IPS-20b (cell line): Measurements from ENCODE around the gene PTPRK.

Source experiments
- H3K27ac ChIP-seq: one replicate; pipeline ENCODE4 v1.5.1; 2013; ENCODE audit warnings: low read length
- H3K27me3 ChIP-seq: 2 replicates; pipeline ENCODE4 v1.6.1; 2013; ENCODE audit warnings: mild to moderate bottlenecking, low read length, inconsistent platforms; ENCODE audit not compliant: insufficient read depth
- H3K36me3 ChIP-seq: 2 replicates; pipeline ENCODE4 v1.6.1; 2013; ENCODE audit warnings: low read depth, mild to moderate bottlenecking, inconsistent platforms, low read length, moderate library complexity; ENCODE audit not compliant: insufficient read depth
- H3K4me1 ChIP-seq: 2 replicates; pipeline ENCODE4 v1.6.1; 2013; ENCODE audit warnings: mild to moderate bottlenecking, control low read depth, inconsistent platforms, low read length, moderate library complexity; ENCODE audit not compliant: insufficient read depth
- H3K4me3 ChIP-seq: 2 replicates; pipeline ENCODE4 v1.5.1; 2013; ENCODE audit warnings: mild to moderate bottlenecking, low read length, inconsistent platforms
- H3K9ac ChIP-seq: 2 replicates; pipeline ENCODE4 v1.6.1; 2013; ENCODE audit warnings: low read depth, mild to moderate bottlenecking, inconsistent platforms, low read length, moderate library complexity
- H3K9me3 ChIP-seq: 2 replicates; pipeline ENCODE4 v1.6.1; 2013; ENCODE audit warnings: mild to moderate bottlenecking, low read depth, low read length, inconsistent platforms; ENCODE audit not compliant: insufficient read depth

The PTPRK gene

GRCh38 chr6:128528241-128528640 is 7.8 kb upstream of the PTPRK start:
- Histone ChIP-seq H3K9ac (no peak overlapping the region), H3K4me1 (no peaks in the 10 kb centered on the region), H3K27ac (no peak overlapping the region), H3K9me3 (no peaks in the 10 kb centered on the region), H3K36me3 (no peaks in the 10 kb centered on the region), H3K4me3 (no peak overlapping the region), H3K27me3 (no peaks in the 10 kb centered on the region)

DNA sequence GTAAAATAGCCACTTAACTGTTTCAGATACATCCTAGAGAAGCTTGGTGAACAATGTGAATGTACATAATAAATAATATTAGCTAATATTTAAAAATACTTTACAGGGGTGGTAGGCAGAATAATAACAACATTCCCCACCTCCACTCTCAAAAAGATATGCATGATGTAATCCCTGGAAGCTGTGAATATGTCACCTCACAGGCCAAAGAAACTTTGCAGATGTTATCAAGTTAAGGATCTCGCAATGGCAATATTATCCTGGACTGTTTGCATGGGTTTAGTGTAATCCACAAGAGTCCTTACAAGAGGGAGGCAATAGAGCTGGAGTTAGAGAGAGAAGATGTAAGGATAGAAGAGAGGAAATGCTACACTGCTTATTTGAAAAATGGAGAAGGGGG is 7.0 kb upstream of the PTPRK start:
- Histone ChIP-seq H3K4me3 (no peak overlapping the region), H3K9me3 (no peaks in the 10 kb centered on the region), H3K36me3 (no peaks in the 10 kb centered on the region), H3K9ac (no peak overlapping the region), H3K27me3 (no peaks in the 10 kb centered on the region), H3K27ac (no peak overlapping the region), H3K4me1 (no peaks in the 10 kb centered on the region)

DNA sequence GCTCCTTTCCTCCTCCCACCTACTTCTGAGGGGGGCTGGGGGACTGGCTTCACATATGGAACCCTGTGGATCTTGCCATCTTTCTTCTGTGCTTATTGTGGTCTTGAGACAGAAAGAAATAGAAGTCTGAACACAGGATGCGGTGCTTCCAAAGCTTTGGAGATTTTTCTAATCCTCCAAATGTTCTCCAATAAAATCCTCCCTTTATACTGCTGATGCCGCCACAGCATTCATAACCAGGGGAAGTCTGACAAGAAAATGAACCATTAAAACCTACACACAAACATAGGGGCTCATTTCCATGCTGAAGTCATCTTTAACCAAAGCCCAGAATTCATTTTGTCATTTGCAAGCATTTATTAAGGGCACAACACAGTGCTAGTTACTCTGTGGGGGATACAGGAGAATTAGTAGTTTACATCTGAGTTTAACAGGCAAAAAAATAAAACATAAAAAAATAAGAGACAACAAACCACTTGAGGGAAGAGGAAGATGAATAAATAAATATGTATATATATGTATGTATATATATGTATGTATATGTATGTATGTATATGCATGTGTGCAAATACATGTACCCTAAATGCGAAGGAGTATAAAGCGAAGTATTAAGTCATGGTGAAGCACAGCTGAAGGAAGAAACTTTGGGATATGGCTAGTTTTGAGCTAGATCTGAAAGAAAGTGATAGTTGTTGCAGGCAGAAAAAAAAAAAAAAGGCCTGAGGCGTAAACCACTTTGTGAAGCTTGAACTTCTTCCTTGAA is 5.9 kb upstream of the PTPRK start:
- no peaks in the 10 kb centered on the region for H3K4me1 ChIP-seq
- no peak overlapping the region for H3K9ac ChIP-seq
- H3K9me3 ChIP-seq = no peaks in the 10 kb centered on the region
- H3K27me3 ChIP-seq = no peaks in the 10 kb centered on the region
- no peak overlapping the region for H3K4me3 ChIP-seq
- H3K27ac ChIP-seq = no peak overlapping the region
- no peaks in the 10 kb centered on the region for H3K36me3 ChIP-seq

- Histone ChIP-seq H3K4me1 (no peaks in the 10 kb centered on the region), H3K9ac (no peak overlapping the region), H3K9me3 (no peaks in the 10 kb centered on the region), H3K4me3 (no peak overlapping the region), H3K36me3 (no peaks in the 10 kb centered on the region), H3K27ac (no peak overlapping the region), H3K27me3 (no peaks in the 10 kb centered on the region)
Observed at GRCh38 chr6:128525406-128525805, 5.0 kb upstream of the PTPRK start.

GRCh38 chr6:128521282-128521632 is 858 bp upstream of the PTPRK start:
- Histone ChIP-seq H3K4me3 (peak overlapping the region; percentile 75), H3K9ac (peak overlapping the region; percentile 91), H3K27me3 (peaks cover 13% of the 10 kb centered on the region; the same call in 1 of the 2 replicates), H3K9me3 (no peaks in the 10 kb centered on the region), H3K36me3 (no peaks in the 10 kb centered on the region), H3K4me1 (peaks cover 5% of the 10 kb centered on the region; the same call in 1 of the 2 replicates), H3K27ac (no peak overlapping the region)

- peak overlapping the region; percentile 75 for H3K4me3 ChIP-seq
- H3K27me3 ChIP-seq = peaks cover 13% of the 10 kb centered on the region; the same call in 1 of the 2 replicates
- H3K4me1 ChIP-seq = peaks cover 5% of the 10 kb centered on the region; the same call in 1 of the 2 replicates
- no peaks in the 10 kb centered on the region for H3K36me3 ChIP-seq
- H3K9me3 ChIP-seq = no peaks in the 10 kb centered on the region
- peak overlapping the region; percentile 72 for H3K27ac ChIP-seq
- peak overlapping the region; percentile 95 for H3K9ac ChIP-seq
Observed at GRCh38 chr6:128519931-128520435, 416 bp downstream of the PTPRK start.

DNA sequence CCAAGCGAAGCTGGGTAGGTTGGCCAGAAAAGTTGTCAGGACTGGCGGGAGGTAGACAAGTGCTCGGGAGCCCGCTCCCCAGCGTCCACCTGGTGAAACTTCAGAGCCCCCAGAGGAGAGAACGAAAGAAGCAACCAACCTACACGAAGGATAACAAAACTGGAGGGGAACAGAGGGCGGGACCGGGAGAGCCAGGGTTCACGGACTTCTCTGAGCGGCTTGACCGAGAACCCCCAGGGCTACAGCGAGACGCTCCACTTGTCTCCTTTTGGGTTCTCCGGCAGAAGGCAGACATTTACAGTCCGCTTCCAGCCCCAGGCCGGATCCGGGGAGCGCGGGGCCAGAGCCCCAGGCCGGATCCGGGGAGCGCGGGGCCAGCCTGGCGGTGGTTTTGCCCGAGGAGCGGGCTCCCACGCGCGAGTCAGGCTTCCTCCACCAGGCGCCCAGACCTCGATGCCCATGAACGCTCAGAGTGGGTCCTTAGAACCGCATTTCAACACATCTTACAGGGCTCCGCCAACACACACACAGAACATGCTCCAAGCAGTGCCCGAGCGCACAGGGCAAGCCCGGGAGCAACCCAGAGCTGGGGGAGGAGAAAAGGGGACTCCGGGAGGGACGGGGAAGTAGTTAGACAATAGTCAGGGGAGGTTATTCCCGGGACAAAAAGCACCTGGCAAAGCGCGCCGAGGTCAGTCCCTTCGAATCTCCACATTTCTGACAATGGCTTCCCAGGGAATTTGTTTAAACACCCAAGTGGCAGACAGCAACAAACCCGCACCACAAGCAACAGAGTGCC is 1.1 kb downstream of the PTPRK start:
- Histone ChIP-seq H3K4me1 (peaks cover 5% of the 10 kb centered on the region; the same call in 1 of the 2 replicates), H3K9me3 (no peaks in the 10 kb centered on the region), H3K4me3 (peak overlapping the region; percentile 75), H3K9ac (peak overlapping the region; percentile 95), H3K27ac (peak overlapping the region; percentile 72), H3K27me3 (peaks cover 13% of the 10 kb centered on the region; the same call in 1 of the 2 replicates), H3K36me3 (no peaks in the 10 kb centered on the region)

DNA sequence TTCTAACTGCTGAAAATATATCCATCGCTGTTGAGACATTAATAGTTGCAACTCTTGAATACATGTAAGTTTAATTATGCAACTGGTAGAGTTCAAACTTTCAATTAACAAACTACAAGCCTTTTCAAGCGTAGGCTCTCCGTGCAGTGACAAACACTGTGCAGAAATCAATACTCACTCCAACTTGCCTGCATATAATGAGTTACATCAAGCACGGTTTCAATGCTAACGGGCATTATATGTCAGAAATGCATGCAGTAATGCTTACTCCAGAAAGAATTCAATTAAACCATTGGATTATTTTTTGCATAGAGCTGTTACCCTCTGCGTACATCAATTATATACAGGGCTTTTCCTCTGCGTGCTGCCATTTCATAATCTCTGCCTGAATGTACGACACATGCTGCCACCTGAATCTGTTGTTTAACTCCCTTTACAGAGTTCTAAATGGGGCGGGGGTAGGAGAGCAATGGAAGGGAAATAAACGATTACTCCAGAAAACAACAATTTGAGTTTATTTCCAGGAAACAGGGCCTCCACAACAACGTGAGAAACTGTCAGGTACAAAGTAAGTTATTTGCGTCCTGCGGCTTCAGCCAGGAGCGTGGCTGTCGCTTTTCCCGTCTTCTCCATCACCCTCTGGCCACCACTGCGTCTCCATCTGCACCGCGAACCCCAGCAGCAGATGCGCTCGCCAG is 1.8 kb downstream of the PTPRK start:
- Histone ChIP-seq H3K9ac (peak overlapping the region; percentile 95; the same call in 1 of the 2 replicates), H3K27ac (no peak overlapping the region), H3K4me1 (peaks cover 5% of the 10 kb centered on the region; the same call in 1 of the 2 replicates), H3K4me3 (peak overlapping the region; percentile 75), H3K9me3 (no peaks in the 10 kb centered on the region), H3K36me3 (no peaks in the 10 kb centered on the region), H3K27me3 (peaks cover 13% of the 10 kb centered on the region; the same call in 1 of the 2 replicates)

- H3K36me3 ChIP-seq = no peaks in the 10 kb centered on the region
- H3K9me3 ChIP-seq = no peaks in the 10 kb centered on the region
- no peak overlapping the region for H3K9ac ChIP-seq
- H3K4me3 ChIP-seq = no peak overlapping the region
- H3K4me1 ChIP-seq = peaks cover 5% of the 10 kb centered on the region; the same call in 1 of the 2 replicates
- H3K27ac ChIP-seq = no peak overlapping the region
- peaks cover 13% of the 10 kb centered on the region; the same call in 1 of the 2 replicates for H3K27me3 ChIP-seq
Observed at GRCh38 chr6:128517124-128517523, 3.3 kb downstream of the PTPRK start.

DNA sequence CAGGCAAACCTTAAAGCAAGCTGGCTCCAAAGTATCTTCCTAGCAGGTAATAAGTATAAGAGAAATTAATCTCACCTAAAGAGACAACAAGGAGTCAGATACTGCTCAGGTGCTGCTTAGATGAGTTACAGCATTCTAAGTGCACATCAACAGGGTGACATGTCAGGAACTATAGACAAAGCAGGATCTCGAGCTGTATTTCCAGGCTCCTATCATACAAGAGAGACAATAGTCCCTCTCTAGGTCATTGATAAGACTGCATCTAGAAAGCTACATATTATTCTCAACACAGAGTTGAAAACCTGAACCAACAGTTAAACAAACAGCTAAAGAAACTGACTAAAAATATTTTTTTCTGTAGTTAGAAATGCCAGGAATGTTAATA is 3.9 kb downstream of the PTPRK start:
- H3K36me3 ChIP-seq = no peaks in the 10 kb centered on the region
- H3K4me1 ChIP-seq = peaks cover 5% of the 10 kb centered on the region; the same call in 1 of the 2 replicates
- H3K4me3 ChIP-seq = no peak overlapping the region
- H3K9ac ChIP-seq = no peak overlapping the region
- H3K27me3 ChIP-seq = peaks cover 13% of the 10 kb centered on the region; the same call in 1 of the 2 replicates
- H3K27ac ChIP-seq = no peak overlapping the region
- no peaks in the 10 kb centered on the region for H3K9me3 ChIP-seq
